H1 (cell line): ENCODE data around the gene PLCB1. TPM values are rescaled to one million over a fixed set of nuclear protein-coding genes. Genes with fewer than 3 reads are reported as not detected.

ENCODE experiments used
- CTCF ChIA-PET: fragments of 300-600 bp; sonication (Branson Sonifier 250); formaldehyde crosslinking; loops from one replicate; lab custom pipeline; 2021; ENCODE audit not compliant: partially characterized antibody; lab: Charles Lee
- POLR2A ChIA-PET: fragments of 300-600 bp; sonication (Branson Sonifier 250); formaldehyde crosslinking; loops from one replicate; lab custom pipeline; 2021; ENCODE audit warnings: inconsistent platforms; ENCODE audit not compliant: partially characterized antibody; lab: Charles Lee
- DNase-seq, 2 experiments: peaks; one replicate each; pipeline versions ENCODE4 v3.0.0 to v3.0.0-alpha.2; 2010 to 2022; ENCODE audit warnings: low spot score in 2 of 2, low read depth in 1 of 2, mixed read lengths in 1 of 2
- FAIRE-seq: peaks from 2 replicates; lab custom pipeline; 2011; peaks lifted over from hg19 to GRCh38; lab: Jason Lieb, UNC
- H2AFZ ChIP-seq: 2 replicates; pipeline ENCODE4 v1.8.1; 2012; ENCODE audit warnings: low read length, inconsistent platforms
- H2AK5ac ChIP-seq: 2 replicates; pipeline ENCODE4 v1.6.1; 2013; ENCODE audit warnings: low read depth, low read length
- H2BK120ac ChIP-seq: replicated peaks from 2 replicates; pipeline ENCODE3; 2013; ENCODE audit warnings: low read depth, low read length, inconsistent platforms
- H2BK12ac ChIP-seq: 2 replicates; pipeline ENCODE4 v1.6.1; 2013; ENCODE audit warnings: low read depth, low read length
- H2BK15ac ChIP-seq: 2 replicates; pipeline ENCODE4 v1.6.1; 2013; ENCODE audit warnings: low read length
- H2BK20ac ChIP-seq: 2 replicates; pipeline ENCODE4 v1.6.1; 2013; ENCODE audit warnings: low read length
- H2BK5ac ChIP-seq: 2 replicates; pipeline ENCODE4 v1.6.1; 2013; ENCODE audit warnings: low read depth, low read length
- H3K14ac ChIP-seq: 2 replicates; pipeline ENCODE4 v1.6.1; 2013; ENCODE audit warnings: inconsistent platforms; ENCODE audit not compliant: insufficient read length
- H3K18ac ChIP-seq: 2 replicates; pipeline ENCODE4 v1.6.1; 2013; ENCODE audit warnings: low read length; ENCODE audit errors: extremely low read depth
- H3K23ac ChIP-seq: 2 replicates; pipeline ENCODE4 v1.6.1; 2013; ENCODE audit warnings: inconsistent platforms; ENCODE audit not compliant: insufficient read length
- H3K23me2 ChIP-seq: 2 replicates; pipeline ENCODE4 v1.6.1; 2013; ENCODE audit warnings: low read depth, low read length
- H3K27ac ChIP-seq: 2 replicates; pipeline ENCODE4 v1.6.1; 2011; ENCODE audit warnings: low read depth, low read length, inconsistent platforms
- H3K27me3 ChIP-seq, 4 experiments: replicated peaks in 1 of 4; 1 replicate in 1 of 4; 2 replicates in 3 of 4; pipeline versions ENCODE4 v1.6.1 to v1.8.1; 2011 to 2013; ENCODE audit warnings: low read length in 3 of 4, mild to moderate bottlenecking in 3 of 4, inconsistent platforms in 2 of 4, mixed read lengths in 2 of 4, moderate library complexity in 1 of 4; ENCODE audit not compliant: control insufficient read depth in 3 of 4, insufficient read depth in 3 of 4; ENCODE audit errors: extremely low read depth in 1 of 4
- H3K36me3 ChIP-seq, 4 experiments: 2 replicates each; pipeline versions ENCODE4 v1.6.1 to v1.8.1; 2011 to 2013; ENCODE audit warnings: mild to moderate bottlenecking in 4 of 4, low read length in 3 of 4, moderate library complexity in 2 of 4, control low read depth in 1 of 4, inconsistent platforms in 1 of 4; ENCODE audit not compliant: insufficient read depth in 4 of 4, control insufficient read depth in 2 of 4
- H3K4ac ChIP-seq: replicated peaks from 2 replicates; pipeline ENCODE3; 2013; ENCODE audit warnings: low read length, low read depth, mixed read lengths, inconsistent platforms; ENCODE audit not compliant: insufficient read length
- H3K4me1 ChIP-seq, 4 experiments: replicated peaks in 1 of 4; 1 replicate in 1 of 4; 2 replicates in 3 of 4; pipeline versions ENCODE4 v1.6.1 to v1.8.1; 2011 to 2013; ENCODE audit warnings: low read length in 3 of 4, inconsistent platforms in 2 of 4, mixed read lengths in 1 of 4; ENCODE audit not compliant: insufficient read depth in 4 of 4, control insufficient read depth in 3 of 4
- H3K4me2 ChIP-seq, 2 experiments: 2 replicates each; pipeline versions ENCODE4 v1.6.1 to v1.8.1; 2011 to 2013; ENCODE audit warnings: low read depth in 2 of 2, low read length in 2 of 2, control low read depth in 1 of 2, inconsistent platforms in 1 of 2, mild to moderate bottlenecking in 1 of 2; ENCODE audit not compliant: insufficient read depth in 1 of 2
- H3K4me3 ChIP-seq, 4 experiments: fragments of 200-600, 300-600 bp in 1 of 4; sonication (generic), shearing (Covaris generic), sonication (Bioruptor Twin) in 1 of 4; 2 replicates each; pipeline versions ENCODE4 v1.5.1 to v1.8.1; 2011 to 2016; ENCODE audit warnings: low read length in 4 of 4, low read depth in 3 of 4, control low read depth in 2 of 4, inconsistent platforms in 2 of 4, mild to moderate bottlenecking in 2 of 4, mixed read lengths in 1 of 4, moderate library complexity in 1 of 4; ENCODE audit not compliant: insufficient read depth in 2 of 4; ENCODE audit errors: extremely low read depth in 1 of 4
- H3K56ac ChIP-seq: replicated peaks from 2 replicates; pipeline ENCODE3; 2013; ENCODE audit warnings: low read depth, mild to moderate bottlenecking, mixed read lengths, low read length, inconsistent platforms; ENCODE audit not compliant: insufficient read length
- H3K79me1 ChIP-seq: 2 replicates; pipeline ENCODE4 v1.6.1; 2013; ENCODE audit warnings: low read depth, low read length, control low read depth
- H3K79me2 ChIP-seq, 2 experiments: 2 replicates each; pipeline versions ENCODE4 v1.6.1 to v1.8.1; 2012 to 2013; ENCODE audit warnings: low read length in 2 of 2, mild to moderate bottlenecking in 2 of 2, inconsistent platforms in 1 of 2; ENCODE audit not compliant: insufficient read depth in 2 of 2, control insufficient read depth in 1 of 2
- H3K9ac ChIP-seq, 4 experiments: replicated peaks in 1 of 4; 1 replicate in 1 of 4; 2 replicates in 3 of 4; pipeline versions ENCODE4 v1.6.1 to v1.8.1; 2011 to 2013; ENCODE audit warnings: low read depth in 3 of 4, low read length in 3 of 4, control low read depth in 2 of 4, mild to moderate bottlenecking in 2 of 4, moderate library complexity in 2 of 4, inconsistent platforms in 1 of 4; ENCODE audit errors: extremely low read depth in 1 of 4
- H3K9me3 ChIP-seq, 2 experiments: 2 replicates each; pipeline versions ENCODE4 v1.6.1 to v1.8.1; 2012 to 2013; ENCODE audit warnings: mild to moderate bottlenecking in 2 of 2, moderate library complexity in 2 of 2, control low read depth in 1 of 2, inconsistent platforms in 1 of 2, low read depth in 1 of 2, low read length in 1 of 2, mixed read lengths in 1 of 2; ENCODE audit not compliant: insufficient read depth in 2 of 2
- H4K20me1 ChIP-seq, 2 experiments: replicated peaks in 1 of 2; 2 replicates each; pipeline versions ENCODE3 to v1.8.1; 2011 to 2013; ENCODE audit warnings: inconsistent platforms in 2 of 2, low read length in 2 of 2, mild to moderate bottlenecking in 1 of 2; ENCODE audit not compliant: insufficient read depth in 2 of 2, control insufficient read depth in 1 of 2
- H4K5ac ChIP-seq: 2 replicates; pipeline ENCODE4 v1.6.1; 2013; ENCODE audit warnings: low read length, low read depth, mixed read lengths, inconsistent platforms; ENCODE audit not compliant: insufficient read length
- H4K8ac ChIP-seq: 2 replicates; pipeline ENCODE4 v1.8.0; 2013; ENCODE audit warnings: mild to moderate bottlenecking, moderate library complexity, low read length, inconsistent platforms; ENCODE audit not compliant: insufficient read depth; ENCODE audit errors: extremely low read depth
- H4K91ac ChIP-seq: replicated peaks from 2 replicates; pipeline ENCODE3; 2013; ENCODE audit warnings: low read length, mixed read lengths, inconsistent platforms; ENCODE audit not compliant: insufficient read length
- CHD1 ChIP-seq: IDR thresholded peaks from 2 replicates; pipeline ENCODE4 v1.6.1; 2012; ENCODE audit warnings: low read depth, low read length, improper control_type of control experiment
- E2F6 ChIP-seq: IDR thresholded peaks from 2 replicates; pipeline ENCODE4 v1.6.1; 2012; ENCODE audit warnings: inconsistent platforms
- JUN ChIP-seq: IDR thresholded peaks from 2 replicates; pipeline ENCODE4 v1.6.1; 2011; ENCODE audit warnings: low read depth, mild to moderate bottlenecking, improper control_type of control experiment, low read length
- JUND ChIP-seq: IDR thresholded peaks from 2 replicates; pipeline ENCODE4 v1.6.1; 2011; ENCODE audit warnings: mild to moderate bottlenecking, improper control_type of control experiment, low read length
- POLR2A ChIP-seq, 2 experiments: IDR thresholded peaks; 1 replicate in 1 of 2; 2 replicates in 1 of 2; pipeline ENCODE4 v1.6.1; 2011; ENCODE audit warnings: low read depth in 2 of 2, low read length in 2 of 2, mild to moderate bottlenecking in 2 of 2; ENCODE audit errors: control extremely low read depth in 1 of 2
- RAD21 ChIP-seq, 2 experiments: IDR thresholded peaks in 1 of 2; conservative IDR thresholded peaks in 1 of 2; 2 replicates each; pipeline ENCODE4 v1.6.1; 2011; ENCODE audit warnings: low read depth in 2 of 2, low read length in 2 of 2, improper control_type of control experiment in 1 of 2, inconsistent platforms in 1 of 2, mild to moderate bottlenecking in 1 of 2, moderate library complexity in 1 of 2
- USF2 ChIP-seq: IDR thresholded peaks from 2 replicates; pipeline ENCODE4 v1.6.1; 2011; ENCODE audit warnings: low read length, improper control_type of control experiment
- WGBS, 2 experiments: shearing (Covaris generic) in 1 of 2; methylation state at CpG; one replicate each; pipeline versions ENCODE4 v1.1.6 to v1.1.7; 2013 to 2015; ENCODE audit warnings: low lambda C conversion rate in 2 of 2, mixed read lengths in 2 of 2, inconsistent platforms in 1 of 2, low coverage in 1 of 2, missing lambda C conversion rate in 1 of 2; ENCODE audit not compliant: insufficient replicate concordance in 2 of 2, insufficient coverage in 1 of 2, insufficient read length in 1 of 2; ENCODE audit errors: extremely low coverage in 1 of 2, missing lambda C conversion rate in 1 of 2; 5-methylcytosine and 5-hydroxymethylcytosine counted together
- polyA plus RNA-seq, 7 experiments: library from polyadenylated mRNA; depleted of rRNA in 3 of 7; stranded (reverse) in 5 of 7; unstranded in 2 of 7; fragments of >200 nt in 5 of 7; fragments of 200-250 nt in 2 of 7; gene quantifications; 1 replicate in 5 of 7; 2 replicates in 1 of 7; 4 replicates in 1 of 7; pipeline versions ENCODE4 v1.2.1 to v1.2.3, GENCODE V29; 2011 to 2013; ENCODE audit warnings: missing spikeins in 2 of 7, mixed read lengths in 2 of 7
- total RNA-seq: library from RNA; stranded (reverse); fragmentation: NEBNext Ultra II Directional; extraction: Animal tissue kit (Norgen Biotek cat#: 25700); gene quantifications from 2 replicates; pipeline ENCODE4 v1.2.1, GENCODE V29; 2021
- TF ChIP-seq, protein P1 (sequence below), 3 experiments: IDR thresholded peaks; 1 replicate in 2 of 3; 2 replicates in 1 of 3; pipeline versions ENCODE4 v1.5.1 to v1.6.1; 2011; ENCODE audit warnings: low read length in 3 of 3, mild to moderate bottlenecking in 3 of 3, inconsistent platforms in 2 of 3, low read depth in 1 of 3, moderate library complexity in 1 of 3; ENCODE audit not compliant: insufficient read depth in 1 of 3; ENCODE audit errors: control extremely low read depth in 1 of 3

The PLCB1 gene
- total and polyA plus RNA-seq, 2 of the 8 experiments (the other 6 are each of a cell fraction or from before 2014, with no cell fraction given): 2.6 to 9.1 TPM

DNA sequence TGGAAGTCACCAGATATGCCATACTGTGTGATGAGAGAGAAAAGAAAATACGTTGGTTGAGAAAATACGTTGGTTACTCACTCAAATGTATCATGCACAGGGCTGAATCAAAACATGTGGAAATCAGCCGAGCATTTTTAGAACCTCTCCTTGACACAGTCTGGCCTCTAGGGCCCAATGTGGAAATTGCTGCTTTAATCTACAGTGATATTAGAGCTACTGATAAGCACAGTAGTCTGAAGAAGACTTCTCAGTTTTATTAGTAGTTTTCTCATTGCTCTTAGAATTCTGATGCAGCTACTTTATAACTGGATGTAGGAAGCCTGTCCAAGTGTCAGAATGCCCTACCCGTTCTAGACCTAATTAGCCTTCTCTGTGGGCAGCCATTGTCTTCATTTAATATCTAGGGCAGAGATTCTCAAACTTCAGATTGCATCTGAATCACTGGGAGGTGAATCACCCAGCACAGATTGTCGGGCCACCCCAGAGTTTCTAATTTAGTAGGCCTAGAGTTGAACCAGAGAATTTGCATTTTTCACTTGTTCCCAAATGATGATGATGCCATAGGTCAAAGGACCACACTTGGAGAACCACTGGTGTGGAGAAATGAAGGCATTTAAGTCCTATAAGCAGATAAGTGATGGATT, 229.1 kb downstream of the PLCB1 start:
- Histone ChIP-seq H2BK12ac (no peak overlapping the region), H2BK120ac (no peak overlapping the region), H3K56ac (no peak overlapping the region), H2AFZ (no peak overlapping the region), H2AK5ac (no peak overlapping the region), H3K79me2 (no peaks in the 10 kb centered on the region), H4K8ac (no peak overlapping the region), H3K36me3 (no peaks in the 10 kb centered on the region; a peak in 1 of 8 replicates), H3K14ac (no peak overlapping the region), H2BK20ac (no peak overlapping the region), H2BK5ac (no peak overlapping the region), H2BK15ac (no peak overlapping the region), H3K9me3 (no peaks in the 10 kb centered on the region), H3K4me1 (peaks cover 0 to 7% (median 1%) of the 10 kb centered on the region in 4 experiments; a peak in 3 of 7 replicates), H3K23me2 (no peaks in the 10 kb centered on the region), H3K4me2 (no peak overlapping the region), H3K27me3 (no peaks in the 10 kb centered on the region), H3K79me1 (no peaks in the 10 kb centered on the region), H3K9ac (no peak overlapping the region), H3K23ac (no peak overlapping the region), H4K20me1 (no peaks in the 10 kb centered on the region), H4K91ac (no peak overlapping the region), H3K4ac (no peak overlapping the region), H4K5ac (no peak overlapping the region), H3K4me3 (no peak overlapping the region), H3K18ac (no peak overlapping the region), H3K27ac (no peak overlapping the region)
- ChIA-PET CTCF (interaction anchor here (1.2 to 1.5 kb wide), 4 partner anchors 11 to 359 kb away, joined by 3 to 4 read pairs (median 4); no protein-coding TSS in a partner anchor), POLR2A (interaction anchor here (1.3 kb wide), 1 partner anchor 16 kb away, joined by 3 read pairs; no protein-coding TSS in a partner anchor)
- FAIRE-seq: no peak
- 87% methylated on average over 5 of the region's 5 CpGs; no CpG with 5 or more reads in 1 of the 2 experiments for WGBS, 2 experiments
- DNase-seq: no peak
- no peak for TF ChIP-seq JUN
- no peak for TF ChIP-seq JUND
- TF ChIP-seq POLR2A (IDR thresholded peaks at IDR 0.05; ENCODE audit: control extremely low read depth in 1 of 2, low read depth in 2 of 2, low read length in 2 of 2): no peak
- TF ChIP-seq USF2: no peak
- TF ChIP-seq CHD1: no peak
- TF ChIP-seq, protein P1, sequence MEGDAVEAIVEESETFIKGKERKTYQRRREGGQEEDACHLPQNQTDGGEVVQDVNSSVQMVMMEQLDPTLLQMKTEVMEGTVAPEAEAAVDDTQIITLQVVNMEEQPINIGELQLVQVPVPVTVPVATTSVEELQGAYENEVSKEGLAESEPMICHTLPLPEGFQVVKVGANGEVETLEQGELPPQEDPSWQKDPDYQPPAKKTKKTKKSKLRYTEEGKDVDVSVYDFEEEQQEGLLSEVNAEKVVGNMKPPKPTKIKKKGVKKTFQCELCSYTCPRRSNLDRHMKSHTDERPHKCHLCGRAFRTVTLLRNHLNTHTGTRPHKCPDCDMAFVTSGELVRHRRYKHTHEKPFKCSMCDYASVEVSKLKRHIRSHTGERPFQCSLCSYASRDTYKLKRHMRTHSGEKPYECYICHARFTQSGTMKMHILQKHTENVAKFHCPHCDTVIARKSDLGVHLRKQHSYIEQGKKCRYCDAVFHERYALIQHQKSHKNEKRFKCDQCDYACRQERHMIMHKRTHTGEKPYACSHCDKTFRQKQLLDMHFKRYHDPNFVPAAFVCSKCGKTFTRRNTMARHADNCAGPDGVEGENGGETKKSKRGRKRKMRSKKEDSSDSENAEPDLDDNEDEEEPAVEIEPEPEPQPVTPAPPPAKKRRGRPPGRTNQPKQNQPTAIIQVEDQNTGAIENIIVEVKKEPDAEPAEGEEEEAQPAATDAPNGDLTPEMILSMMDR (IDR thresholded peaks at IDR 0.05; ENCODE audit: control extremely low read depth in 1 of 3, insufficient read depth in 1 of 3, low read depth in 1 of 3, low read length in 3 of 3): peak in 1 of 3 experiments; percentile 7; a peak in 1 of 4 replicates
- peak; percentile 20 to 28; a peak in 3 of 4 replicates for TF ChIP-seq RAD21 (IDR thresholded peaks at IDR 0.05 in 1 of 2, conservative IDR thresholded peaks at IDR 0.05 in 1 of 2; ENCODE audit: low read depth in 2 of 2, low read length in 2 of 2)
- TF ChIP-seq E2F6: no peak
